Head of caudate nucleus (tissue), 42 donors: Measurements from ENCODE around the gene PTGER4.
"Not testable (repeated sequence)": the region's sequence is repeated elsewhere in the genome, so short reads cannot be mapped to it uniquely, and the experiment has no call there.

Experiments used
- DNase-seq, 42 donors: peaks; one replicate each; pipeline versions ENCODE4 v3.0.0 to v3.0.0-alpha.2; 2020 to 2021; ENCODE audit warnings: mixed read lengths in 7 of 42
- intact Hi-C: fragments of 100-400 bp; cut with DNase I; formaldehyde crosslinking; loops from one replicate; pipeline ENCODE4 v1.15.0; 2022

Gene PTGER4

DNA sequence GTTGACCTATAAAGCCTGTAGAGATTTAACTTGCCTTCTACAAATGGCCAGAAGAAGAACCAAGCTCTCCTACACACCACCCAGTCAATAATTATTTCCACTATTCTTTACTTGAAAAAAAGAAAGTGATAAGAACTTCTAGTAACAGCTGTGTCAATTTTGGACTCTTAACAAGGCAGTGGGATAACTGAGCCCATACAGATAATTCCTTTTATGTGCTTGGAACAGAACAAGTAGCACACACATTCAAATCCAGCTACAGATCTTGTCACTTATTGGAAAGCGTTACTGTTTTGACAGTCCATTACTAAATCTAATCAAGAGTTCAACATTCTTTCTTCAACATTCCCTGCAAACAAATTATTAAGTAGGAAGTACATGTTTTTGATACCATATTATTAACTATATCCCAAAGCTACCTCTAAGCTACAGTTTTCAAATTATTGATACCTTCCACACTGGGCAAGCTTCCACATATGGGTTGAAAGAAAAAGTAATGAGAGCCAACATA lies 6.3 kb downstream of the PTGER4 start:
- DNase-seq = no peak
- intact Hi-C loops = loop anchor here (5.0 kb wide), 1 partner anchor 739 kb away; no protein-coding TSS in a partner anchor

DNA sequence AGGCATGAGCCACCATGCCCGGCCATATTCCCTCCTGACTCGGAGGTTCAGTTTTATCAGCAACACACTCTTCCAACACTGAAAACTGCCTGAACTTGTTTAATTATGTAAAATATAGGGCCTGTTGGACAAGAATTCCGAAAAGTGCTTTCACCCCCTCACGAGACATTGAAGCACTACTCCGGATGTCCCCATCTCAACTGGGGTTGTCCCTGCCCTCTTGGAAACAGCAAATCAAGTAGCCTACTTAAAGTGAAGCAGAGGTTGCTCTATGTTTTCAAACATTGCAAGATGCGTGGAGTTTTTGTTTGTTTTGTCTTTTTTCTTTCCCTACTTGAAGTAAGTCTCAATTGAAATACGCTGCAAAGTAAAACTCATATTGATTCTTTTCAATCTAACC lies 7.6 kb downstream of the PTGER4 start:
- intact Hi-C loops = loop anchor here (5.0 kb wide), 1 partner anchor 740 kb away; no protein-coding TSS in a partner anchor
- DNase-seq = no peak

- peak; percentile 66 to 95 (median 87) for DNase-seq
- intact Hi-C loops = loop anchor here (5.0 kb wide), 1 partner anchor 741 kb away; no protein-coding TSS in a partner anchor
Observed at GRCh38 chr5:40688127-40688761, 8.5 kb downstream of the PTGER4 start.

GRCh38 chr5:40688996-40689395 lies 9.3 kb downstream of the PTGER4 start:
- intact Hi-C loops = loop anchor here (5.0 kb wide), 1 partner anchor 742 kb away; no protein-coding TSS in a partner anchor
- DNase-seq = no peak

GRCh38 chr5:40689438-40689837 lies 9.7 kb downstream of the PTGER4 start:
- no peak for DNase-seq

DNA sequence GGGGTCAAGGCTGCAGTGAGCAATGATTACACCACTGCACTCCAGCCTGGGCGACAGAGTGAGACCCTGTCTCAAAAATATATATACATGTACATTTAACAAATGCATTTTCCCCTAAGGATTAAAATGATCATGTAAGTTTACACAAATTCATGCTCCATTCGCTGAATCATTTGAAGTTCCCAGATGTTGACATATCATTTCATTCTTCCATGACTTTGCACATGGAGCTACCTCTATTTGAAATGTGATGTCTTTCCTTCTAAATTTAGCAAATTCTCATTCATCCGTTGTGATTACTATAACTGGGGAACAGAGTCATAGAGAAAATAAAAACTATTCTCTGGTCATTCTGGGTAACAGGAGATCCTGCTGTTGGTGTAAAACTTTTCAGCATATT lies 10.6 kb downstream of the PTGER4 start:
- DNase-seq = no peak
- intact Hi-C loops = loop anchor here (5.0 kb wide), 1 partner anchor 1103 kb away; no protein-coding TSS in a partner anchor

More at GRCh38 chr5:40689438-40689837, 9.7 kb downstream of the PTGER4 start:
- intact Hi-C loops = loop anchor here (5.0 kb wide), 1 partner anchor 742 kb away; no protein-coding TSS in a partner anchor

DNA sequence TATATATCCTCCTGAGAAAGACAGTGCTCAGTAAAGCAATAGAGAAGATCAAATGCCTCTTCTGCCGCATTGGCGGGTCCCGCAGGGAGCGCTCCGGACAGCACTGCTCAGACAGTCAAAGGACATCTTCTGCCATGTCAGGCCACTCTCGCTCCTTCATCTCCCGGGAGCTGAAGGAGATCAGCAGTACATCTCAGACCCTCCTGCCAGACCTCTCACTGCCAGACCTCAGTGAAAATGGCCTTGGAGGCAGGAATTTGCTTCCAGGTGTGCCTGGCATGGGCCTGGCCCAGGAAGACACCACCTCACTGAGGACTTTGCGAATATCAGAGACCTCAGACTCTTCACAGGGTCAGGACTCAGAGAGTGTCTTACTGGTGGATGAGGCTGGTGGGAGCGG lies 12.2 kb downstream of the PTGER4 start:
- no peak for DNase-seq
- intact Hi-C loops = loop anchor here (5.0 kb wide), 1 partner anchor 1105 kb away; no protein-coding TSS in a partner anchor

DNA sequence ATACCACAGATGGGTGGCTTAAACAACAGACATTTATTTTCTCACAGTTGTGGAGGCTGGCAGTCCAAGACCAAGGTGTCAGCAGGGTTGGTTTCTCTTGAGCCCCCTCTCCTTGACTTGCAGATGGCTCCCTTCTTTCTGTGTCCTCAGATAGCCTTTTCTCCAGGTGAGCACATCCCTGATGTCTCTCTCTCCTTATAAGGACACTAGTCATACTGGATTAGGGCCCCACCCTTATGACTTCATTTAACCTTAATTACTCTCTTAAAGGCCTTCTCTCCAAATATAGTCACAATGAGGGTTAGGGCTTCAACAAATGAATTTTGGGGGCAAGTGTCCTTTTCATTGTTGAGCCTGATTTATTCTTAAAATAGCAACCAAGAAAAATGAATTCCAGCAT lies 14.7 kb downstream of the PTGER4 start:
- DNase-seq = no peak
- intact Hi-C loops = loop anchor here (5.0 kb wide), 1 partner anchor 1107 kb away; no protein-coding TSS in a partner anchor

DNA sequence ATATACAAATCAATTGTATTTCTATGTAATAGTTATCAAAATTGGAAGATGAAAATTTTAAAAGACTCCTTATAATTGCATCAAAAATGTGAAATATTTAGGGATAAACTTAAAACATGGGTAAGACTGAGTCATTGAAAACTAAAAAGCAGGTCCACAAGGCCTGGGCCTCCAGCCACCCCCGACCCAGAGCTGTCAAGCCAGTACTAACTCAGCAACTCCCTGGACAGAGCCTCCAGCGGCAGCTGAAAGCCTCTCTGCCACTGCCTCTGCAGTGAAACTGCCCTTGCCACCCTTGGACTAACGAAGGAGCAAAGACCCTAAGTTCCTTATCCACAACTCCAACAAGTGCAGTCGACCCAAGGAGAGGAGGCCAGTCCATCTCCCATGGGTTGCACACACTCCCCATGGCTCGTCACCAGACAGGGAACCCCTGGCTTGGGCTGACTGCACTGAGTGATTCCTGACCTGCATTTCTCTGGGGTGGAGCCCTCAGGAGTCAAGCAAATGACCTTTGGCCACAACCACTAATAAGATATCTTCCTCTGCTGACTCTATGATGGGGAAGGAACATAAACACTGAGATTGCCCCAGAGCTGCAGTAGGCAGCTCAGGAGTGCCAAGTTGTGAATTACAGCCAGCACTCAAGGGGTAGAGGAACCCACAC lies 20.5 kb downstream of the PTGER4 start:
- intact Hi-C loops = no loop called here
- no peak for DNase-seq

- intact Hi-C loops = not testable (repeated sequence)
Observed at GRCh38 chr5:40702027-40702426, 22.3 kb downstream of the PTGER4 start.

DNA sequence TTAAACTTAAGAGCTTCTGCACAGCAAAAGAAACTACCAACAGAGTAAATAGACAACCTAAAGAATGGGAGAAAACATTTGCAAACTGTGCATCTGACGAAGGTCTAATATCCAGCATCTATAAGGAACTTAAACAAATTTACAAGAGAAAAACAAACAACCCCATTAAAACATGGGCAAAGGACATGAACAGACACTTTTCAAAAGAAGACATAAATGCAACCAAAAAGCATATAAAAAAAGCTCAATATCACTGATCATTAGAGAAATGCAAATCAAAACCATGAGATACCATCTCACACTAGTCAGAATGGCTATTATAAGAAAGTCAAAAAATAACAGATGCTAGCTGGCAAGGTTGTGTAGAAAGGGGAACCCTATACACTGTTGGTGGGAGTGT lies 25.8 kb downstream of the PTGER4 start:
- intact Hi-C loops, DNase-seq: not testable (repeated sequence)

More at GRCh38 chr5:40702027-40702426, 22.3 kb downstream of the PTGER4 start:
- not testable (repeated sequence) for DNase-seq

GRCh38 chr5:40710575-40710974 lies 30.9 kb downstream of the PTGER4 start:
- intact Hi-C loops, DNase-seq: not testable (repeated sequence)

- intact Hi-C loops = no loop called here
- no peak for DNase-seq
Observed at GRCh38 chr5:40714001-40714400, 34.3 kb downstream of the PTGER4 start.

DNA sequence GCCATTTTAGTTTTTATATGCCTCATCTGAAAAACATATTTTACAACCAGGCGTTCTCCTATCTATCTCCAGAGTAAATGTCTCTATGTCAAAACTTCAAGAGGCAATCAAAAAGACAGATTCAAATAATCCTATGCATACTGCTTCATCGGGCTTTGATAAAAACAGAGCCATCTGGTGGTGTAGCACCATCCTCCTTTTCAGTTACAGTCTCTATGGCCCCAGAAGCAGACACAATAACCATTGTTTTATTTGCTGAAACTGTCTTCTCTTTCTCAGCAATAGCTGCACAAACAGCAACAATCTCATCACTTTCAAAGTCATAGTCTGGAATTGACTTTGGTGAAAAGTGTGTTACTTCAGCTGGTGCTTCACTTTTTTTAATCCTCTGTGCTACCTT lies 36.3 kb downstream of the PTGER4 start:
- intact Hi-C loops = no loop called here
- DNase-seq = peak in 16 of 42 donors; percentile 2 to 69 (median 34)

DNA sequence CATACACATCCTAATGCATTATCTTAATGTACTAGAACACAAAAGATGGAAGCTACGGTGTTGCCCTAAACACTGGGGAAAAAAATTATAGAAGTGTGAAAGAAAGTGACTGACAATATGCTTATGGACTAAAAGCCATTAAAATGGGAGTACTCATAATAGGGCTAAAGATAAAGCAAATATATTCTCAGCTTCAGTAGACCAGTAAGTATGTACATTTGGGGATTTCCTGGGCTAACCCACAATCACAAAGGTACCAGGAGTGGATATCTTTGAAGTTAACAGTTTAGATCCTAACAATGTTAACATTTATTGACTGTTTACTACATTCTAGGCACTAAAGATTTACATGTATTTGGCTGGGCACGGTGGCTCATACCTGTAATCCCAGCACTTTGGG lies 36.9 kb downstream of the PTGER4 start:
- intact Hi-C loops = no loop called here

GRCh38 chr5:40717281-40717680 lies 37.6 kb downstream of the PTGER4 start:
- intact Hi-C loops = no loop called here
- DNase-seq = no peak

More for the DNA sequence above, 36.9 kb downstream of the PTGER4 start:
- DNase-seq = no peak

DNA sequence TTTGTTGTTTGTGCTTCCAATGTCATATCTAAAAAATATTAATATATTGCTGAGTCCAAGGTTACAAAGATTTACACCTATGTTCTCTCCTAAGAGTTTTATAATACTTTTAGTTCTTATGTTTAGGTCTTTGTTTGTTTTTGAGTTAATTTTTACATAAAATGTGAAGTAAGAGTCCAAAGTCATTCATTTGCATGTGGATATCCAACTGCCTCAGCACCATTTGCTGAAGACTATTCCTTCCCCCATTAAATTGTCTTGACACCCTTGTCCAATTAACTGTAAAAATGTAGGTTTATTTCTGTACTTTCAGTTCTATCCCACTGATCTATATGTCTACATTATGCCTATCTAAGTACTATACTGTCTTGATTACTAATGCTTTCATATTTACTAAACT lies 40.4 kb downstream of the PTGER4 start:
- intact Hi-C loops = no loop called here
- DNase-seq = no peak

- intact Hi-C loops, DNase-seq: not testable (repeated sequence)
Observed at GRCh38 chr5:40722497-40722911, 42.8 kb downstream of the PTGER4 start.

GRCh38 chr5:40733434-40733833 lies 53.7 kb downstream of the PTGER4 start:
- no peak for DNase-seq
- intact Hi-C loops = no loop called here
